Endothelial cell of umbilical vein (primary cell): ENCODE data around the gene FIZ1. TPM values are rescaled to one million over a fixed set of nuclear protein-coding genes. Genes with fewer than 3 reads are reported as not detected.

ENCODE experiments used
- BruUV-seq: library from RNA; stranded (reverse); fragments of 400-500 nt; replicated peaks from 2 replicates; lab custom pipeline; 2021; lab: Mats Ljungman, UMichigan
- CTCF ChIA-PET: fragments of 300-600, 350-600 bp; sonication (Branson Sonifier 250); formaldehyde crosslinking; loops from one replicate; lab custom pipeline; 2021; ENCODE audit warnings: antibody characterized with exemption, inconsistent platforms; lab: Charles Lee
- POLR2A ChIA-PET: fragments of 300-600, 350-600 bp; sonication (Branson Sonifier 250); formaldehyde crosslinking; loops from one replicate; lab custom pipeline; 2021; ENCODE audit warnings: antibody characterized with exemption, inconsistent platforms; lab: Charles Lee
- DNase-seq: peaks from one replicate; pipeline ENCODE4 v3.0.0-alpha.2; 2011; ENCODE audit warnings: low read depth, low spot score
- FAIRE-seq: peaks from 2 replicates; lab custom pipeline; 2011; peaks lifted over from hg19 to GRCh38; lab: Jason Lieb, UNC
- H2AFZ ChIP-seq: 2 replicates; pipeline ENCODE4 v1.6.0; 2012; ENCODE audit warnings: low read depth, low read length, control low read depth, inconsistent platforms
- H3K27ac ChIP-seq: 2 replicates; pipeline ENCODE4 v1.5.1; 2011; ENCODE audit warnings: low read depth, mild to moderate bottlenecking, control low read depth, low read length, moderate library complexity; ENCODE audit not compliant: insufficient read depth
- H3K27me3 ChIP-seq, 2 experiments: 2 replicates each; pipeline versions ENCODE4 v1.6.0 to v1.6.1; 2011; ENCODE audit warnings: low read length in 2 of 2, mixed read lengths in 1 of 2; ENCODE audit not compliant: control insufficient read depth in 2 of 2, insufficient read depth in 2 of 2
- H3K36me3 ChIP-seq, 2 experiments: 2 replicates in 1 of 2; 3 replicates in 1 of 2; pipeline ENCODE4 v1.5.1; 2011; ENCODE audit warnings: low read length in 2 of 2, mild to moderate bottlenecking in 1 of 2, moderate library complexity in 1 of 2; ENCODE audit not compliant: control insufficient read depth in 2 of 2, insufficient read depth in 2 of 2; ENCODE audit errors: extremely low read depth in 1 of 2
- H3K4me1 ChIP-seq: 3 replicates; pipeline ENCODE4 v1.5.1; 2011; ENCODE audit warnings: mild to moderate bottlenecking, low read length; ENCODE audit not compliant: control insufficient read depth, insufficient read depth; ENCODE audit errors: extremely low read depth
- H3K4me2 ChIP-seq: 2 replicates; pipeline ENCODE4 v1.6.1; 2011; ENCODE audit warnings: low read length, control low read depth, mixed read lengths; ENCODE audit not compliant: insufficient read depth
- H3K4me3 ChIP-seq, 3 experiments: fragments of 200-600 bp in 1 of 3; sonication (generic), shearing (Covaris generic) in 1 of 3; replicated peaks in 1 of 3; 2 replicates each; pipeline ENCODE4 v1.5.1; 2011 to 2016; ENCODE audit warnings: control low read depth in 3 of 3, low read length in 3 of 3, mild to moderate bottlenecking in 2 of 3, inconsistent platforms in 1 of 3, low read depth in 1 of 3, moderate library complexity in 1 of 3; ENCODE audit not compliant: insufficient read depth in 1 of 3
- H3K79me2 ChIP-seq: 2 replicates; pipeline ENCODE4 v1.6.0; 2012; ENCODE audit warnings: low read length, inconsistent platforms; ENCODE audit not compliant: control insufficient read depth, insufficient read depth
- H3K9ac ChIP-seq: replicated peaks from 2 replicates; pipeline ENCODE3; 2011; ENCODE audit warnings: low read length, control low read depth; ENCODE audit not compliant: insufficient read depth; ENCODE audit errors: extremely low read depth
- H3K9me1 ChIP-seq: replicated peaks from 3 replicates; pipeline ENCODE4 v1.6.0; 2011; ENCODE audit warnings: mild to moderate bottlenecking, low read length; ENCODE audit not compliant: control insufficient read depth, insufficient read depth; ENCODE audit errors: extremely low read depth
- H3K9me3 ChIP-seq: replicated peaks from 2 replicates; pipeline ENCODE4 v1.5.1; 2012; ENCODE audit warnings: low read length, inconsistent platforms; ENCODE audit not compliant: control insufficient read depth, insufficient read depth
- H4K20me1 ChIP-seq: replicated peaks from 2 replicates; pipeline ENCODE3; 2011; ENCODE audit warnings: mild to moderate bottlenecking, low read length; ENCODE audit not compliant: control insufficient read depth, insufficient read depth; ENCODE audit errors: extremely low read depth
- EZH2 ChIP-seq: IDR thresholded peaks from 2 replicates; pipeline ENCODE4 v1.6.1; 2012; ENCODE audit warnings: borderline replicate concordance, low read depth, mild to moderate bottlenecking, moderate library complexity, low read length, inconsistent platforms; ENCODE audit not compliant: severe bottlenecking
- FOS ChIP-seq: IDR thresholded peaks from 2 replicates; pipeline ENCODE4 v1.6.1; 2011; ENCODE audit warnings: mild to moderate bottlenecking, low read length, moderate library complexity, borderline replicate concordance; ENCODE audit not compliant: insufficient read depth
- GATA2 ChIP-seq: IDR thresholded peaks from 2 replicates; pipeline ENCODE4 v1.7.0; 2011; ENCODE audit warnings: low read depth, mild to moderate bottlenecking, moderate library complexity, mixed read lengths, low read length; ENCODE audit not compliant: insufficient read length, insufficient read depth
- JUN ChIP-seq: IDR thresholded peaks from 2 replicates; pipeline ENCODE4 v1.6.1; 2011; ENCODE audit warnings: borderline replicate concordance, low read depth; ENCODE audit not compliant: insufficient read length, insufficient read depth
- MYC ChIP-seq: IDR thresholded peaks from one replicate; pipeline ENCODE4 v1.6.1; 2011; ENCODE audit warnings: mild to moderate bottlenecking, low read depth, low read length
- POLR2A ChIP-seq: IDR thresholded peaks from 2 replicates; pipeline ENCODE4 v1.6.1; 2012; ENCODE audit warnings: low read depth, mild to moderate bottlenecking, control low read depth, low read length
- POLR2AphosphoS5 ChIP-seq: IDR thresholded peaks from 2 replicates; pipeline ENCODE4 v1.6.1; 2012; ENCODE audit warnings: low read depth, mild to moderate bottlenecking, control low read depth, low read length, moderate library complexity; ENCODE audit not compliant: insufficient read depth
- dilution Hi-C: fragments of 300-500 bp; cut with MboI; formaldehyde crosslinking; loops from one replicate; pipeline ENCODE4 v1.15.0; 2019; ENCODE audit warnings: low sequenced_read_pairs; ENCODE audit not compliant: extremely low pct_ligation_motif_present
- intact Hi-C: fragments of 100-400 bp; cut with micrococcal nuclease; formaldehyde crosslinking; loops from one replicate; pipeline ENCODE4 v1.10.0; 2022
- polyA plus RNA-seq, 4 experiments: library from polyadenylated mRNA; depleted of rRNA in 3 of 4; stranded (reverse) in 3 of 4; unstranded in 1 of 4; fragments of >200 nt; gene quantifications; 2 replicates each; pipeline versions ENCODE4 v1.2.1 to v1.2.3, GENCODE V29; 2011 to 2012; ENCODE audit warnings: missing spikeins in 1 of 4
- total RNA-seq: library from RNA; stranded (reverse); gene quantifications from 2 replicates; pipeline ENCODE4 v1.2.3, GENCODE V29; 2021
- TF ChIP-seq, protein P1 (sequence below), 2 donors: IDR thresholded peaks; 1 replicate in 1 of 2; 2 replicates in 1 of 2; pipeline ENCODE4 v1.5.1; 2011; ENCODE audit warnings: low read length in 2 of 2, mild to moderate bottlenecking in 2 of 2, moderate library complexity in 2 of 2, control low read depth in 1 of 2, inconsistent platforms in 1 of 2, low read depth in 1 of 2; ENCODE audit not compliant: insufficient read depth in 1 of 2; ENCODE audit errors: extremely low read depth in 1 of 2
- TF ChIP-seq, protein P2 (sequence below): IDR thresholded peaks from 2 replicates; pipeline ENCODE4 v1.6.1; 2011; ENCODE audit not compliant: insufficient read depth, insufficient read length

The FIZ1 gene
- total and polyA plus RNA-seq, 2 donors (not counting 3 experiments of a cell fraction or from before 2014, with no cell fraction given), result 6.6 to 15.6 TPM

DNA sequence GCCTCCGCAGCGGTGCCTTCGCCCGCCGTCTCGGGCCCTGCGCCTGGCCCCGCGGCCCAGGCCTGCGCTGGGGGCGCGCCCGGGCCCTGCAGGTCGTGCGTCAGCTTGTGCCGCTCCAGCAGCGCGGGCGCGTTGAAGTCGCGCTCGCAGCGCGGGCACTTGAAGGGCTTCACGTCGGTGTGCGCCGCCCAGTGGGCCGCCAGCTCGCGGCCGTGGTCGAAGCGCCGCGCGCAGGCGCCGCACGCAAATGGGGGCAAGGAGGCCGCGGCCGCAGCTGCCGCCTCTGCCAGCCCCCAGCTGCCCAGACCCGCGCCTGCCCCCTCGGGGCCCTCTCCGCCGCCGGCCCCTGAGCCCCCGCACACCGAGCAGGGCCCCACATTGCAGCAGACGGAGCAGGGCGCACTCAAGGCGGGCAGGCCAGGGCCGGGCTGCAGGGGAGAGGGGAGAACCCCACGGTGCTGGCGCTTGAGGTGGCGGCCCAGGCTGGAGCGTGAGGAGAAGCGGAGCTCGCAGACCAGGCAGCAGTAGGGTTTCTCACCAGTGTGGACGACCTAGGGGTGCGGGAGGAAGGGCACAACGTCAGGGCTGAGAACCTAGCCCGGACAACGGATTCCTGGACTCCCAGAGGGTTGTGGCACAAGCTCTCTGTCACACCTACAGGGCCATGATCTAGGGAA lies 6.1 kb downstream of the FIZ1 start:
- ChIA-PET POLR2A (no interaction called here), CTCF (interaction anchor here (1.2 kb wide), 1 partner anchor 13 kb away, joined by 4 read pairs; the partner anchor contains the start of gene ZNF865)
- no peaks in the 10 kb centered on the region for H3K27me3 ChIP-seq
- DNase-seq, result no peak
- H3K9me1 ChIP-seq, result no peaks in the 10 kb centered on the region
- intact Hi-C loops (no loop called here), dilution Hi-C loops (no loop called here)
- no peaks in the 10 kb centered on the region for H3K79me2 ChIP-seq
- no peaks in the 10 kb centered on the region for H3K9me3 ChIP-seq
- no peak for FAIRE-seq
- no peak overlapping the region for H3K4me2 ChIP-seq
- TF ChIP-seq POLR2A, result no peak
- TF ChIP-seq JUN, result no peak
- no peak for TF ChIP-seq MYC
- TF ChIP-seq, protein P1, sequence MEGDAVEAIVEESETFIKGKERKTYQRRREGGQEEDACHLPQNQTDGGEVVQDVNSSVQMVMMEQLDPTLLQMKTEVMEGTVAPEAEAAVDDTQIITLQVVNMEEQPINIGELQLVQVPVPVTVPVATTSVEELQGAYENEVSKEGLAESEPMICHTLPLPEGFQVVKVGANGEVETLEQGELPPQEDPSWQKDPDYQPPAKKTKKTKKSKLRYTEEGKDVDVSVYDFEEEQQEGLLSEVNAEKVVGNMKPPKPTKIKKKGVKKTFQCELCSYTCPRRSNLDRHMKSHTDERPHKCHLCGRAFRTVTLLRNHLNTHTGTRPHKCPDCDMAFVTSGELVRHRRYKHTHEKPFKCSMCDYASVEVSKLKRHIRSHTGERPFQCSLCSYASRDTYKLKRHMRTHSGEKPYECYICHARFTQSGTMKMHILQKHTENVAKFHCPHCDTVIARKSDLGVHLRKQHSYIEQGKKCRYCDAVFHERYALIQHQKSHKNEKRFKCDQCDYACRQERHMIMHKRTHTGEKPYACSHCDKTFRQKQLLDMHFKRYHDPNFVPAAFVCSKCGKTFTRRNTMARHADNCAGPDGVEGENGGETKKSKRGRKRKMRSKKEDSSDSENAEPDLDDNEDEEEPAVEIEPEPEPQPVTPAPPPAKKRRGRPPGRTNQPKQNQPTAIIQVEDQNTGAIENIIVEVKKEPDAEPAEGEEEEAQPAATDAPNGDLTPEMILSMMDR (IDR thresholded peaks at IDR 0.05; ENCODE audit: extremely low read depth in 1 of 2, insufficient read depth in 1 of 2, low read depth in 1 of 2, low read length in 2 of 2), result no peak
- no peak for TF ChIP-seq EZH2
- TF ChIP-seq, protein P2, sequence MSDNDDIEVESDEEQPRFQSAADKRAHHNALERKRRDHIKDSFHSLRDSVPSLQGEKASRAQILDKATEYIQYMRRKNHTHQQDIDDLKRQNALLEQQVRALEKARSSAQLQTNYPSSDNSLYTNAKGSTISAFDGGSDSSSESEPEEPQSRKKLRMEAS, result no peak
- TF ChIP-seq GATA2, result no peak
- TF ChIP-seq POLR2AphosphoS5, result no peak
- TF ChIP-seq FOS, result no peak
- peaks cover 3 to 21% of the 10 kb centered on the region in 2 experiments for H3K36me3 ChIP-seq
- no peak overlapping the region for H3K4me3 ChIP-seq
- no peak overlapping the region for H3K27ac ChIP-seq
- no peaks in the 10 kb centered on the region for H4K20me1 ChIP-seq
- no peak overlapping the region for H2AFZ ChIP-seq
- H3K9ac ChIP-seq, result no peak overlapping the region
- BruUV-seq, result no TSS peak
- no peaks in the 10 kb centered on the region for H3K4me1 ChIP-seq
